OCI-M2 (cell line): ENCODE measurements around the gene BTG1.

Experiments
- DNase-seq: peaks from one replicate; lab custom pipeline; 2025; ENCODE audit not compliant: unreplicated experiment; lab: John Stamatoyannopoulos, UW

The BTG1 gene

GRCh38 chr12:92134638-92135274, 10.9 kb downstream of the BTG1 start:
- no peak for DNase-seq

GRCh38 chr12:92133795-92134637, 11.6 kb downstream of the BTG1 start:
- no peak for DNase-seq

GRCh38 chr12:92133171-92133570, 12.5 kb downstream of the BTG1 start:
- DNase-seq = no peak

GRCh38 chr12:92132288-92132687, 13.4 kb downstream of the BTG1 start:
- no peak for DNase-seq

GRCh38 chr12:92130999-92131398, 14.6 kb downstream of the BTG1 start:
- DNase-seq = no peak

- DNase-seq = no peak
Observed at GRCh38 chr12:92129609-92130008, 16.0 kb downstream of the BTG1 start.

GRCh38 chr12:92128612-92129011, 17.0 kb downstream of the BTG1 start:
- DNase-seq = no peak

- no peak for DNase-seq
Observed at GRCh38 chr12:92124689-92125029, 21.0 kb downstream of the BTG1 start.

- no peak for DNase-seq
Observed at GRCh38 chr12:92123780-92124688, 21.6 kb downstream of the BTG1 start.

GRCh38 chr12:92122941-92123779, 22.5 kb downstream of the BTG1 start:
- no peak for DNase-seq

GRCh38 chr12:92121826-92122225, 23.8 kb downstream of the BTG1 start:
- no peak for DNase-seq

GRCh38 chr12:92118826-92119536, 26.7 kb downstream of the BTG1 start:
- DNase-seq = no peak

- no peak for DNase-seq
Observed at GRCh38 chr12:92114834-92115233, 30.8 kb downstream of the BTG1 start.

- DNase-seq = no peak
Observed at GRCh38 chr12:92111256-92111655, 34.4 kb downstream of the BTG1 start.

- DNase-seq = no peak
Observed at GRCh38 chr12:92110083-92110640, 35.5 kb downstream of the BTG1 start.

GRCh38 chr12:92109613-92110012, 36.0 kb downstream of the BTG1 start:
- no peak for DNase-seq

GRCh38 chr12:92108651-92109050, 37.0 kb downstream of the BTG1 start:
- no peak for DNase-seq

- DNase-seq = no peak
Observed at GRCh38 chr12:92107621-92108131, 38.0 kb downstream of the BTG1 start.

- DNase-seq = no peak
Observed at GRCh38 chr12:92107094-92107493, 38.6 kb downstream of the BTG1 start.

- no peak for DNase-seq
Observed at GRCh38 chr12:92105676-92106075, 40.0 kb downstream of the BTG1 start.
